Ammon's horn (tissue), 1 donor: ENCODE results near the gene ZNF133.
"Not testable (repeated sequence)": the region's sequence is repeated elsewhere in the genome, so short reads cannot be mapped to it uniquely, and the experiment has no call there.

ENCODE experiments used
- DNase-seq: peaks from one replicate; pipeline ENCODE4 v3.0.0-alpha.2; 2016; ENCODE audit warnings: low spot score

The ZNF133 gene

DNA sequence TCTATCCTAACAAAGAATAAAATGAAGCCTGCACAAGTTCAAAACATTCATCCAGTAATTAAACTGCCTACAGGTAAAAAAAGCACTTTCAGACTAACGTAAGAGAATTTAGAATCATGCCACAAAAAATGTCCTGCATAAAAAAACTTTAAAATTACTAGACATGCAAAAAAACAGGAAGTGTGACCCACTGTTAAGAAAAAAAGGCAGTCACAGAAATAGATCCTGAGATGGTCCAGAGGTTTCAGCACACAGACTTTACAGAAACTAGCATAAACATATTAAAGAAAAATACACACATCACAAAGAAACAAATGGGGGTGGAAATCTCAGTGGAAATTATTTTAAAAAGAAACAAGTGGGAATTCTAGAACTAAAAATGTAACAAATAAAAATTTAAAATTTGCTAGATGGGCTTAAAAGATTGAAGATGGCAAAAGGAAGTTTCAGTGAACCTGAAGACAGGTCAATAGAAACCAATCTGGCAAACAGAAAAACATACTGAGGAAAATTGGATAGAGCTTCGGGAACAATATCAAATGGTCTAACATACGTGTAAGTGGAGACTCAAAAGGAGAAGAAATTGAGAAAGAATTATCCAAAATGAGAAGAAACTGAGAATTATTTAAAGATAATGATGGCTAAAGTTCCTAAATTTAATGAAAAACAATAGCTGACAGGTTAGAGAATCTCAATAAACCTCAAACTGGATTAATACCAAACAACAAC is 3.4 kb upstream of the ZNF133 start:
- no peak for DNase-seq

- DNase-seq = no peak
Measured at GRCh38 chr20:18287546-18287914, 797 bp upstream of the ZNF133 start.

DNA sequence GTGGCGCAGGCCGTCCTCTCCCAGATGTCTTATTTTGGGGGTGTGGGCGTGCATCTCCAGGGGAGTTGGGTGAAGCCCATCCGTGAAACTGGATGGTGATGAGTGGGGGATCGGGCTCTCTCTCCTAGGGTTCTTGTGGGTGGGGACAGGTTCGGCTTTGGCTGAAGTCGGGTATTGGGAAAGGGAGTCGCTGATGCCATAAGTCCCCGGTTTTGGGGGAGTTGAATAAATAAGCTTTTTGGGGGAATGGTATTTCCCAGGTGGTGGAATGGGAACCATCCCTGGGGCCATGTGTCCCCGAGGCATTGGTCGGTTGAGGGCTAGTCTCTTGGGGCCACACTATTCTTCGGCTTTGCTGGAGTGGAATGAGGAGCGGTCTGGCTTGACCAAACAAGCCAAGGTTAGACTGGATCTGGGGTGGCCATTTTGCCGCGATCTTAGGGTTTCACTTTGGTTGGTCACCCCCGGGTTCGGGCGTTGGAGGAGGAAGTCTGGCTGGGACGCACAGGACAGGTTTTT is 481 bp downstream of the ZNF133 start:
- DNase-seq = peak; percentile 36

DNA sequence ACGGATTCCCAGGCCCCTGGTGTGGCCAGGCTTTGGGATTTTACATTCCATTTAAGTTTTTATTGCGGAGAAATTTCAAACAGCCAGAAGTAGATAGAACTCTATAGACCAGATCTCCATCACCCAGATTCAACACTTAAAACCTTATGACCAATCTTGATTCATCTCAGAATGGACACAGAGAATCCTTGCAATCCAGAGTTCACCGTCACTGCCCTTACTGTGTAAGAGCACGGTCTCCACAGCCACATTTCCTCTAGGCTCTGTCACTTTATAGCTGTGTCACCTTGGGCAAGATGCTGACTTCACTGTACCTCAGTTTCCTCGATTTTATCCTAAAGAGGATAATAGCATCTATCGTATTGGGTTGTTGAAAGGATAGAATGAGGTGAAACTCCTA is 979 bp downstream of the ZNF133 start:
- no peak for DNase-seq

- no peak for DNase-seq
Measured at GRCh38 chr20:18299364-18299763, 11.0 kb downstream of the ZNF133 start.

GRCh38 chr20:18304618-18305017 is 16.3 kb downstream of the ZNF133 start:
- DNase-seq = no peak

DNA sequence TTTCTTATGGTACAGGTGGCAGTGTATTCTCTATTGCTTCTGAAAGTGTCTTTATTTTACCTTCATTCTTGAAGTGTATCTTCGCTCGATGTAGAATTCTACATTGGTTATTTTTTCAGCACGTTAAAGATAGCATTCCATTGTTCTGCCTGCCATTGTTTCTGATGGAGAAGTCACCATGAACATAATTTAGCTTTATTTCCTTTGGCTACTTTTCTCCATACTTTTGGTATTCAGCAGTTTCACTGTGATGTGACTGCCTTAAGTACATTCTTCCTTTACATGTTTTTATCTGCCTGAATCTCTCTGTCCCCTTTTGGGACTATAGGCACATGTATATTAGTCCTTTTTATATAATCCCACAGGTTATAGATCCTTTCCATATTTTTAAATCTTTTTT is 19.0 kb downstream of the ZNF133 start:
- DNase-seq = no peak

- DNase-seq = no peak
Measured at GRCh38 chr20:18310051-18310450, 21.7 kb downstream of the ZNF133 start.

DNA sequence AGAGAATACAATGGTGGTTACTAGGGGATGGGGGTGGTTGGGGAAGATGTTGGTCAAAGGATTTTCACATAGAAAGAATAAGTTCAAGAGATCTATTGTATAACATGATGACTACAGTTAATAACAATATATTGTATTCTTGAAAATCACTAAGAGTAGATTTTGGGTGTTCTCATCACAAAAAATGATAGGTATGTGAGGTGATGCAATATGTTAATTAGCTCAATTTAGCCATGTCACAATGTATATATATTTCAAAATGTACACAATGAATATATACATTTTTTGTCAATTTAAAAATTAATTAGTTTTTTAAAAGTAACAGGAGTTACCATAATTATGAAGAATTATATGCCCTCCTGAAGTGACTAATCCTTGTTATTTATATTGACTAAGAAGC is 22.3 kb downstream of the ZNF133 start:
- no peak for DNase-seq

GRCh38 chr20:18312723-18313122 is 24.4 kb downstream of the ZNF133 start:
- DNase-seq = no peak

DNA sequence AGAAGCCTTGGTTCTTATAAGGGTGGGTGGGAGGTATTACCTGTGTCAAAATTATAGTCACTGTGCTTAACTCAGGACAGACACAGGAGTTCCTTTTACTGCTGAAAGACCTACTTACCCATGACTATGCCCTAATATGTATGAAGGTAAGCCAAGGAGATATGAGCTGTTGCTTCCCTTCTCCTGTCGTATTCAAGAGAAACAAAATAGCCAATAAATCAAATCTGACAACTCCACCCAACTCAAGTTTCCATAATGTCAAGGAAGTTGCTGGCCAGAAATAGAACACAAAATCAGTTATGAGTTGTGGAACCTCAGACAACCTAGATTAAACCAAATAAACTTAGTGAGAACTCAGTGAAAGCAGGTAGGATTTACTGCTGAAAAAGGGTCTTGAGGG is 25.1 kb downstream of the ZNF133 start:
- no peak for DNase-seq

DNA sequence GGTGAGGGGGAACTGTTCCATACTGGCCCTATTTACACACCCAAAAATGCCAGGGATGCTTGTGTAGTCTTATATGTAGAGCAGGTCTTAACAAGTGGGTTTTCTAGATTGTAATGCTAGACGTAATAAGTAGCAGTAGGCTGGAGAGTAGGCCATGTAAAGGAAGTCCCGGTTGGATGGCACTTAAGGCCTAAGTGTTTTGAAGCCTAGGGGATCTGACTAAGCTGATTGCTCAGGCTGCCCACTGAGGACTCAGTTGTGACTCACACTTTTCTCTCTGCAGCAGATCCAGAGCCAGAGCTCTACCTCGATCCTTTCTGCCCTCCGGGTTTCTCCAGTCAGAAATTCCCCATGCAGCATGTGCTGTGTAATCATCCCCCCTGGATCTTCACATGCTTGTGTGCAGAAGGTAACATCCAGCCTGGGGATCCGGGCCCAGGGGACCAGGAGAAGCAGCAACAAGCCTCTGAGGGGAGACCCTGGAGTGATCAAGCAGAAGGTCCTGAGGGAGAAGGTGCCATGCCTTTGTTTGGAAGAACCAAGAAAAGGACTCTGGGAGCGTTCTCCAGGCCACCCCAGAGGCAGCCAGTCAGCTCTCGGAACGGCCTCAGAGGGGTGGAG is 26.6 kb downstream of the ZNF133 start:
- DNase-seq = no peak

GRCh38 chr20:18316166-18316565 is 27.8 kb downstream of the ZNF133 start:
- DNase-seq = no peak

DNA sequence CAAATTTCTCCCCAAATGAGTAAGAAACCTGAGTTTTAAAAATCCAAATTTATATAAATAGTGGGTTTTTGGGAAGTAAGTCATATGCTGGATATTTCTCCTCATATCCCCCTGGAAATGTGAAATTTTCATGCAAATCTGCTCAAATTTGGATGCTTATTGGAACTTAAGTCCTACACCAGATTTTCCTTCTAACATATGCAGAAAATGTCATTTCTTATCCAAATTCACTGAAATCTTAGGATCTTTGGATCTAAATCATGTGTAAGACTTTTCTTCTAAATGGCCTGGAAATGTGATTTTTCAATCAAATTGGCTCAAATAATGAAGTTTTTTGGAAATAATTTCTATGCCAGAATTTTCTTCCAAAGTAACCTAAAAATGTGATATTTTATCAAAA is 33.0 kb downstream of the ZNF133 start:
- no peak for DNase-seq

- no peak for DNase-seq
Measured at GRCh38 chr20:18321976-18322950, 33.9 kb downstream of the ZNF133 start.

- no peak for DNase-seq
Measured at GRCh38 chr20:18323705-18324104, 35.4 kb downstream of the ZNF133 start.

DNA sequence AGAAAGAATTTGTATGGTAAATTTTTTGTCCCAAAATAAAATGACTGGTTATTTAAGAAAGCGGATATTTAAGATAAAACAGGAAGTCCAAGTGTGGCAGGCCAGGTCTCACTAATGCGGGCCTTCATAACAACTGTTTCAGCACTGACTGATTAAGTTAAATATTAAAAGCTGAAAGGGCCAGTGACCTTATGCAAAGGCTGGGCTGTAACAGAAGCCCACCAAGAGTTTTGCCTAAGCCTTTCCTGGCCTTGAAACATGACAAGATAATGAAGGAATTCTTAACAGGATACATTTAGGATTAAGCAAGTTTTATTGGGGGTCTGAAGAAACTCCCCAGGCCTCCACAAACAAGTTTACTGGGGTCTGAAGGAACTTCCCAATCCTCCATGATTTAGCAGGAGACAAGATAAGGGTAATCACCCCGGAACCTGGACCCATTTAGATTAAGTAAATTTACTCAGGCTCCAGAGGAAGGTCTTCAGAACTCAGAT is 36.3 kb downstream of the ZNF133 start:
- DNase-seq = no peak

DNA sequence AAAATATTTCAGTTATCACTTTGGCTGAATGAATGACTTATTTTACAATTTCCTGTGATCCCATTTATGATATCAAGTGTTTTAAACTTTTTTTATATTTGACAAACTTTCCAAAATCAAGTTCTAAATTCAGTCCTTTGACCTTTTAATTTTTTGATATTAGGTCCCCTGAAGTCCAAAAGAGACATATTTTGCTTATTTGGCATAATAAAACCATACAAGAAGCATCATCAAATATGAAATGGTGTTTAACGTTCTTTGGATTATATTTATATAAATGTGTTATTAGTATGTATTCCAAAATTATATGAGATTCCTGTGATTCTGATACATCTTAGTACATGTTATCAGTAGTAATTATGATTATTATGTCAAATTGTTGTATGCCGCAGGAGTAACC is 38.7 kb downstream of the ZNF133 start:
- no peak for DNase-seq

DNA sequence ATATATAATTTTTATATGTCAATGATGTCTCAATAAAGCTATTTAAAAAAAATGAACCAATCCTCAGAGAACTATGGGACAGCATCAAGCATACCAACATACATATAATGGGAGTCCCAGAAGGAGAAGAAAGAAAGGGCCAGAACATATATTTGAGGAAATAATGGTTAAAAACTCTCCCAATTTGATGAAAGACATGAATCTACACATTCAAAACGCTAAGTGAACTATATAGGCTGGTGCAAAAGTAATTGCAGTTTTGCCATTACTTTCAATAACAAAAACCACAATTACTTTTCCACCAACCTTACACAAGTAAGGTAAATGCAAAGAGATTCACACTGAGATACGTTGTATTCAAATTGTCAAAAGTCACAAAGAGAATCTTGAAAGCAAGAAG is 43.4 kb downstream of the ZNF133 start:
- DNase-seq = no peak

DNA sequence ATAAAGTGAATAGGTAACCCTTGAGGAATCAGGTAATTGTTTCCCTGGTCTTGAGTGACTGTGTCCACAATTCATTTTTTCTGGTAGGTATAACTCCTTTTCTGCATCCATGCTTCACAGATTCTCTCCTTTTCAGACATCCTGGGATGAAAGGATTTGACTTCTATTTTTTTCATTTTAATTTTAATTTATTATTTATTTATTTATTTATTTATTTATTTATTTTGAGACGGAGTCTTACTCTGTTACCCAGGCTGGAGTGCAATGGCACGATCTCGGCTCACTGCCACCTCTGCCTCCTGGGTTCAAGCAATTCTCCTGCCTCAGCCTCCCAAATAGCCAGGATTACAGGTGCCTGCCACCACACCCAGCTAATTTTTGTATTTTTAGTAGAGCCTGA is 61.4 kb downstream of the ZNF133 start:
- not testable (repeated sequence) for DNase-seq

- no peak for DNase-seq
Measured at GRCh38 chr20:18359854-18360253, 71.5 kb downstream of the ZNF133 start.

DNA sequence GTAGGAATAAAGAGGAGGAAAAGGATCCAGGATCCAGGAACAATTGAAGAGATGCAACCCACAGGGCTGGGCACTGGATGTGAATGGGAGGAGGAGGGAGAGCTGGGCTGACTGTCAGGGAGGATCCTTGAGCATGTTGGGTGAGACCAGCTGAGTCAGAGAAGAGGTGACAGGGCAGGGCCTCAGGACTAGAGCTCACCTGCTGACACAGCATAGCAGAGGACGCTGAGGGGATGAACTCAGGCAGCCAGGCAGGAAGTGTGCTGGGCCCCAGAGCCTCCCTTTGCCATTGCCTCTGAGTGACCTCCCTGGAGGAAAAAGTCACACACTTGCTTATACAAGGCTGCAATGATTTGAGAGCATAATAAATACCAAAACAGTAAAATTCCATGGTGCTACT is 72.3 kb downstream of the ZNF133 start:
- DNase-seq = no peak
